GM21526 (cell line): ENCODE data around the gene SMIM8.

Source experiments
- ATAC-seq: cut with Tn5 transposase; IDR thresholded peaks from one replicate; pipeline ENCODE4 v1.9.1; 2021; ENCODE audit warnings: moderate library complexity; ENCODE audit not compliant: unreplicated experiment, low FRiP score

The SMIM8 gene

DNA sequence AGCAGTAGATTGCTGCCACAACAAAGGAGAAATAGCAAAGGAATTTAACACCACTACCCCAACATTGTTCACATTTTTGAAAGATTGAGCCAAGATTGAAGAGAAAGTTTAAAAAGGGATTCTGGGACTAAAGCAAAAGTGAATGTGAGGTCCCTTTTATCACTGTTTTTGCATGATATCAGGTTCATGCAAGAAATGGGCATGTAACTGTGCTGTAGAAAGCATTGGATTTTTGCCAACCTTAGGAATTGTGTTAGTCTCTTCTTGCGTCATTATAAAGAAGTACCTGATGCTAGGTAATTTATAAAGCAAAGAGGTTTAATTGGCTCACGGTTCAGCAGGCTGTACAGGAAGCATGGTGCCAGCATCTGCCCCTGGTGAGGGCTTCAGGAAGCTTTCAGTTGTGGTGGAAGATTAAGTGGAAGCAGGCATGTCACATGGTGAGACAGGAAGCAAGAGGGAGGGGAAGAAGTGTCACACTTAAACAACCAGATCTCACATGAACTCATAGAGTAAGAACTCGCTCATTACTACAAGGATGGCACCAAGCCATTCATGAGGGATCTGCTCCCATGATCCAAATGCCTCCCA lies 11.3 kb downstream of the SMIM8 start:
- ATAC-seq, result no peak

DNA sequence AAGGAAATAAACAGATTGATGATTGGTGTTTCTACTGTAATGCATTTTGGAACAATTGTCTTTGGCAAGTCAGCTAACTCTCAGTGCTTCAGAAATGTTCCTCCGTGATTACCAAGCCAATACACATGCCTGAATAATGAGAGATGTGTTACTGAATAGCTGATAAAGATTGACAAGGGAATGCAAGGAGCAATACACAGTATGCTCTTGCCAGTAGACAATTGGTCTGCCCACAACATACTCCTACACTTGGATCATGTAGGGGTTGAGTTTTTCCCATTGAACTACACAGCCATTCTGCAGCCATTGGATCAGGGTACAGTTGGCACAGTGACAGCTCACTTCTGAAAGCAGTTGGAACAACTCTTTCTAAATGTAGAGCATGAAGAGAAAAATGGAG lies 12.3 kb downstream of the SMIM8 start:
- no peak for ATAC-seq

DNA sequence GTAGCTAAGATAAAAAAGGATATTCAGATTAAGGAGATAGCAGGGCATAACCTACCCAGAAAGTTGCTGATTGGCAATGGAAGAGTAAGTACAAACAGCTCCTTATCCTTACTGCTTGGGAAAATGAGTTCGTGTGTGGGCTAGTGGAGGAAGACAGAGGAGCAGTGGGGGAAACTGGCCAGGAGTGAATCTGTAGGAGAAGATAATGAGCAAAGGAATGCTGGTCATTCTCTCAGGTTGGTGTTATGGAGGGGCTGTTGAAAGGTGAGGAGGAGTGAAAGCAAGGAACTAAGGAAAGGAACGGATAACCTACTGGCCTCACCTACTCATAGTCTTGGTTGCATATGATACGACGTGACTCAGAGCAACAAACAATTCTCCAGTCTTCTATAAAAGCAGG lies 14.0 kb downstream of the SMIM8 start:
- no peak for ATAC-seq

DNA sequence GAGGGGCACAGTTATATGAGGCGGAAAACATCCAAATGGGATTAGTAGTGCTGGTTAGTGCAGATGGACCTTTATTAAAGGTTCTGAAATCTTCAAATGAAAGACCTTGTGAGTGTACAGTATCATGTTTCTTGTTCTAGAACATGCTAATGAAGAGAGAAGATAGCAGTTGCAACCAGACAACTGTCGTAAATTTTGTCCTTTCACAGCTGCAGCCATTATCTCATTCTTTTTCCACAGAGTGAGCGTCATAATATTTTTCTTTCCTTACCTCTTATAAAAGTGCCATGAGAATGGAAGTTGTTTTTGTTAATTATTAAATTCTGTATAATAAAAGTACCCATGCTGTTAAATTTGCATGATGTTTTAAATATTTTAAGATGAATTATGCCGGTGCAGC lies 17.8 kb downstream of the SMIM8 start:
- no peak for ATAC-seq

DNA sequence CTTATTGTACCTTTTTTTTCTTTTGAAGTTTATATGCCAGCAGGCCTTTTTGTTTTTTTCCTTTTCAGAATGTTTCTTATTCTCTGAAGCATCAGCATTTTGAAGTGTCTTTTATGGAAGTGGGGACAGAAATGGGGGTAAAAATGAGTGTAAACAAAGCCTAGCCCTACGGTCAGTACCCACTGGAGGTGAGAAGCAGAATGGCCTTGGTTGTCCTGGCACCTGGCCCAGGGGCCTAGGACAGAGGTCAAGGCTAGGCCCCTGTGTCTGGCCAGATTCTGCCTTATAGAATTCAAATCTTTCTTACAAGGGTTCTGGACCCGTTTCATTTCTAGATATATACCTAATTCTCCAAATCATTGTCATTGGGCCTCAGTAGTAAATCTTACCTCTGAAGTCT lies 18.8 kb downstream of the SMIM8 start:
- no peak for ATAC-seq

DNA sequence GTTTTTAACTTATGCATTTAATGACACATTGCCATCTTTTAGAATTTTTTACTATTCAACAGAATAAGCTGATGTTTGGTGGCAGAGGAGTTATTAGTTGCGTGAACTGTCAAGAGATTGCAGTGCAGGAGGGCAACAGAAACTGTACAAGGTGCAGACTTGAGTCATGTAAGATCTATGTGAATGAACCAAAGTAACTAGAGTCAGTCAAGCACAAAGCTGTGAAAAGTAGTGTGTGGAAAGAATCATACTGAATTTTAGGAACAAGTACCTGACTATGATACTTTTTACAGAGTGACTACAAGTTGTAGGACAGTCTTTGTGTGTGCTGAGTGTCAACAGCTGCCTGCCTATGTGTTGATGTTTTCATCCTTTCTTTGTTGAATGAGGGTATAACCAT lies 19.5 kb downstream of the SMIM8 start:
- ATAC-seq, result peak; percentile 92

DNA sequence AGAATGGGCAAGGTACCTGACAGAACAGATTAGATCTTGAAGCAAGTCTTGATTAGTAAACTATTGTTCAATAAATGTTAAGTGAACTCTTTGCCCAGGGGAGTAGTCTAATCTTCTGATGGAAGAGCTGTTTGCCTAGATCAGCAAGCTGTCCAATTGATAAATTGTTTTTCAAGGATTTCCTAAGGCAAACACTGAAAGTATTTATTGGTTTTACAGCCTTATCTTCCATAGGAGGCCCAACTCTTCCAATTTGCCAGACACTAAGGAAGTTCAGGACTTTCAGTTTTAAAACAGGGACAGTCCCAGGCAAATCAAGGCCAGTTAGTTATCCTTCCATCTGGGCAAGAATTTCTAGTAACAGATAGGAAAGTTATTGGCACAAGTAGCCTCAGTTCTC lies 20.4 kb downstream of the SMIM8 start:
- ATAC-seq, result no peak

DNA sequence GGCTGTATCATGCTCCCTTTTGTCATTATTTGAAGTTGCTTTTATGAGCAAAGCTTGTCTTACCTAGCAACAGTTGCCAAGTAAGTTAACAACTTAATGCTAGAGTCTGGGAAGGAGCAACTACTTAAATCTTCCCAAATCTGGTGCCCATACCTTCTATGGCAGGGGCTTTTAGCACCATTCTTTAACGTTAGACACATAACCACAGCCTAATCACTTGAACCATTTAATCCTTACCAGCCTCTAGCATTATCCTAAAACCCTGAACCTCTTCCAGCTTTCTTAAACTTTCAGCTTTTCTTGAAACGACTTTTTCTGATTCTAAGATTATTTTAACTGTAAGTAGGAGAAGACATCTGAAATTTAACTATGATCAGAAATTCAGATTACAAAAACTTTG lies 22.3 kb downstream of the SMIM8 start, which contains the start of gene C6orf163:
Gene C6orf163, plus strand, starts transcription at position 83 of the 400 bp plus-strand sequence. Its CDS starts 287 bp downstream, at position 370.
- ATAC-seq, result no peak

DNA sequence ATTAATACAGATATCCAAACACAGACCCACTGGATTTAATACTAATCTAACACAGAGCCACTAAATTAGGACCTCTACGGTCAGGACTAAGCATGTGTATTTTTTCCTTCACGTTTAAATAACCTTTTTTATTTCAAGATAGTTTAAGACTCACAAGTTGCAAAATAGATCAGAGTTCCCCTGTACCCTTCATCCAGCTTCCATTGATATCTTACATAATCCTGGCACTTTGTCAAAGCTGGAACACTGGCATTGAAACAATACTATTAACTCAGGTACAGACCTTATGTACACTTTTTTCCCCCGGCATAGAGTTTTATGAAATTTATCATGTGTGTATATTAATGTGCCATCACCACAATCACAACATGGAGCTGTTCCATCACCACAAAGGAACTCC lies 24.3 kb downstream of the SMIM8 start:
- ATAC-seq, result no peak

DNA sequence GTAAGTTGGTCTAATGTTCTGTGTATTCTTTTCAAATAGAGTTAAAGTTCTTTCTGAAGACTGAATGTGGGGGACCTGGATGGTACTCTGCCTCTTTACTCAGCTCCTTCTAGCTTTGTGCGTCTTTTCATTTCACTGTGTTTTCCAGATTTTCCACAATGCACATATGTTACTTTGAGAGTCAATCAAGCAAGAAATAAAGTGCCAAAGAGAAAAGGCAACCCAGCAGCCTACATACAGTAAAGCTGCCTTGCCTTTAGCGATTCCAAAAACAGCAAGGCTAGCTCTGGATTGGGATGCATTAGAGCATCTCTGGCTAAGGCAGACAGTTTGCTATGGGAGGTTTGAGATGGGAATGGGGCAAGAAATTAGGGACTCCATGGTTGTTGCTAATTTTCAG lies 27.5 kb downstream of the SMIM8 start:
- ATAC-seq, result no peak

DNA sequence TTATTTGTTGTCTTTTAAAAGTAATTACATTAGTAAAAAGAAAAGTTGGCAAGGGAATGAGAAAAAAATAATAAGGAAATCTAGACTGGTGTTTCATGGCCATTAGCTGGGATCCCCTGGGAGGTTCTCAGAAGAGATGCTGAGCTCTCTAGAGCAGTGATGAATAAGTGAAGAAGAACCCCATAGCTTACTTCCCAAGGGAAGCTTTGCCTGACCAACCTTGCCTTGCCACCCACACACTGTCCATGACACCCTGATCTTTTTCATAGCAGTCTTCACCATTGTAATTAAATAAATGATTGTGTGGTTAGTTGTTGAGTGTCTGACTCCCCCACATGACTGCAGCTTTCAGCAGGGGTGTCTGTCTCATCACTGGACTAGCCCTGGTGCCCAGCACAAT lies 28.1 kb downstream of the SMIM8 start:
- ATAC-seq, result no peak

DNA sequence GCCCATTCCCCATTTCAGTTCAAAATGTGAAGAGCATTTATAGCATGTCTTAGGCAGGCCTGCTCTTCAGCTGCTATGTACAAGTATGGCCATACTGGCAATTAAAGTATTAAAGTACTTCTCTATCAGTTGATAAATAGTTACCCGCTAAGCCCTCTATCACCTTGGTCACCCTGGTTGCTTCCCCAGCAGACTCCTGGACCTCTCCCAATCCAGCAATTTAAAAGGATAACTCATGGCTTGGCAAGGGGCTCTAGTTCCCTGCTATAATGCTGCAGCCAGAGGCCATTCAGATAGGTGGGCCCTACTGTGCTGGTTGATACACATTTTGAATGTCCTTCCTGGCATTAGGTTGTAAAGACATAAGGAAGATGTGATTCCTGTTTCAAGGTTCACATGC lies 29.2 kb downstream of the SMIM8 start:
- ATAC-seq, result no peak

DNA sequence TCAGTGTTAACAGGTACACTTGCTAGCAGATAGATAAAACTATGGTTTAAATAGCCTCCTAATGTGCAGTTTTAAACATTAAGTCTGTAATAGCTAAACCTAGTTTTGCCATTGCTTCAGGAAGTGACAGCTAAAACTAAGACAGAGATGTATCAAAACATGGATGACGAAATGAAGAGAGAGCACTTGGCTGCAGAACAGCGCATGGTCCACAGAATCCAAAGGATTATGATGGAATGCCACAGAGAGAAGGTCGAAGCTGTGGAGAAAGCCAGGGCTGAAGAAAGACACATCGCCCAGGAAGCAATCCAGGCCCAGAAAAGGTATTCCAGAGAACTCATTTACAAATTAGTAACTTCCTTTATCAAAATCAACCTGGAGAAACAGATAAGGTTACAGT lies 33.8 kb downstream of the SMIM8 start:
- ATAC-seq, result no peak

DNA sequence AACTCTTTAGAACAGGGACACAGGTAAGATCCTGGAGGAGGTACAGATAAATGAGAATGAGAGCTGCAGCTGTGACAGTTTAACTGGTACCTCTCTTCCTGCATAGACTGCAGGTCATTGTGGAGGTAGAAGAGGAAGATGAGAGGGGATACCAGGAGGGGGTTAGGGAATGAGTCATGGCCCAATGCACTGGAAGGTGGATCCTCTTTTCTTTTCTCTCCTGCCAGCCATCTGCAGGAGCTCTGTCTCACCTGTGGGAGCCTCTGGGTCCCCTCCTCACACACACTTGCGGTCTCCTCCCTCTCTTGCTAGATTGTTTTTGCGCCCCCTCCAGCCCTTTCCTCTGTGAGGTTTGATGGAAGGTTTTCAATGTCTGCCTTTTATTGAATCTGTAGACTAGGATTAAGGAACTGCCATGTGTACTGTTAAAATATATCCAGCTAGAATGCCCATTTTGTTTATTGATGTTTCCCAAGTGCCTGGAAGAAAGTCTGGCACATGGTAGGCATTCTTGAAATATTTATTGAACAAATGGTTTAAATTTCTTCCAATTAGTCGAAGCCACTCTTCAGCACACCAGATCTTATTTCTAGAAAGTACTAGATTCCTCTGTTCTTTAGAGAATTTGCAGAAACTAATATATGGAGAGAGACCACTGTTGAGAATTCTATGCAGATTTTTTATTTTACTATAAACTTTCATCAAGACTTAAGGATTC lies 35.2 kb downstream of the SMIM8 start:
- ATAC-seq, result no peak

DNA sequence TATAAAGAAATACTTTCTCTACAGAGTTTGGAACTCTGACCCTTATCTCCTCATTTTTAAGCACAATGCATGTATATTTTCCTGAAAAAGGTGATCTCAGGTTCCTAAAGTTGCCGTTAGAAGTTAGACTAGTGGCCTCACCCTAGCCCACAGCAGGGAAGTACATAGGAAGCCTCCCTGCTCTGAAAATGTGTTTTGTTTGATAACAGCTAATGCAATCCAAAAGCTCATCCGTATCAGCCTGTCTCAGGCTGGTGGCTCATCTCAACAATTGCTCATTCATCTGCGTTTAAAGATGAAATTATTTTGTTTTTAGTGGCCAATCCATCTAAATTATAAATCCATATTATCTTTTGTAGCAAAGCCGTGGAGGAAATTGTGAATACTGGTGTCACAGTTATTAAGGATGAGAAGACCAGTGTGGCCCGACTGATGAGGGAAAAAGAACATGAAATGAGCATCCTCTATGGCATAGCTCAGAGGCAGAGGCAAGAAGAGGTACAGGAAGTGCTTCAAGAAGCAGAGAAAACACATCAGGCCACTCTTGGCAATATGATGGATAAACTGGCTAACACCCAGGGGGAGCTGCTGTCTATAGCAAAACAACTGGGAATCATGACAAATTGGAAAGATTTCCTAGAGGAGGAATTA lies 42.3 kb downstream of the SMIM8 start:
- ATAC-seq, result no peak

DNA sequence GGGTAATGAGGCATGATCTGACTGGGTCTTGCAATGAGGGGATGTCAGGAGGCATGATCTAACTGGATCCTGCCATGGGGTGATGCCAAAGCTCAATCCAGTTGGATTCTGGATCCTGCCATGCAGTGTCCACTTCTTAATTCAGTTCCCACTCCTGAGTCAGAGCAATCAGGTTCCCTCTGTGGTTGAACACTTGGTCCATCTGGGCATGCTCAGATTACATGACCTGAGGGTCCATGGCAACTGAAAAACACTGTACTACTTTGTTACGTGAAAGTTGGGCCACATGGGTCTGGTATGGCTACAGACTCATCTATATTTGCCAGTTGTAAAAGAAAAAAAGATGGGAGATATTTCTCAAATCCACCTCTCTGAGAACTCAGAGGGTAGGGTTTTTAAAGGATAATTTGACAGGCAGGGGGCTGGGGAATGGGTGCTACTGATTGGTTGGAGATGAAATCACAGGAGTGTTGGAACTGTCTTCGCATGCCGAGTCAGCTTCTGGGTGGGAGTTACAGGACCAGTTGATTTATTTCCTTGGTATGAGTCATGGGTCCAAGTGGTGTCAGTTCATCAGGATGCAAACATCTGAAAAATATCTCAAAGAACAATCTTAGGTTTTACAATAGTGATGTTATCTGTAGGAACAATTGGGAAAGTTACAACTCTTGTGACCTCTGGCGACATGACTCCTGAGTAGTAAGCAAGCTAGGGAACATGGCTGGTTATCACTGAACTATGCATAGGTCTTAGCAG lies 43.9 kb downstream of the SMIM8 start:
- ATAC-seq, result no peak

DNA sequence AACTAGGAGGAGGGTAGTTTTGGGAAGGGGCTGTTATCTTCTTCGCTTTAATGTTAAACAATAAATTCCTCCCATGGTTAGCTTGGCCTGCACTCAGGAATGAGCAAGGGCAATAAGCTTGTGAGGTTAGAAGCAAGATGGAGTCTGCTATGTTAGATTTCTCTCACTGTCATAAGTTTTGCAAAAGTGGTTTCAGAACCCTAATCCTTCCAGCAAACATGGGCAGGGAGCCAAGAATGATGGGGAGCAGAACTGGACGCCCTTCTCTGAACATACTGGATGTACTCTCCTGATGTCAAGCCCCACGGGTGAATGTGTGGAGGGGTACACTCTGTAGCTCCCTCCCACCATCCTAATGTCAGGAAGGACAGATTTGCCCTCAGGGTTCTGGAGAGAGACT lies 44.5 kb downstream of the SMIM8 start:
- no peak for ATAC-seq

DNA sequence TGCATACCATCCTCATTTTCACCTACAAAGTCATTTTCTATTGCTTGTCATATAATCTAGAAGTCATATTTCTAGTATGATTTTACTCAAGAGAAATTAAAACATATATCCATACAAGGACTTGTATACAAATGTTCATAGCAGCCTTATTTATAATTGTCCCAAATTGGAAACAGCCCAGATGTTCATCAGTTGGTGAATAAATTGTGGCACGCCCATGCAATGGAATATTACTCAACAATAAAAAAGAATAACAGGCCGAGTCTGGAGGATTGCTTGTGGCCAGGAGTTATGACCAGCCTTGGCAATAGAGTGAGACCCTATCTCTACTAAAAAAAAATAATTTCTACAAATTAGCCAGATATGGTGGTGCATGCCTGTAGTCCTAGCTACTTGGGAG lies 51.0 kb downstream of the SMIM8 start:
- no peak for ATAC-seq

DNA sequence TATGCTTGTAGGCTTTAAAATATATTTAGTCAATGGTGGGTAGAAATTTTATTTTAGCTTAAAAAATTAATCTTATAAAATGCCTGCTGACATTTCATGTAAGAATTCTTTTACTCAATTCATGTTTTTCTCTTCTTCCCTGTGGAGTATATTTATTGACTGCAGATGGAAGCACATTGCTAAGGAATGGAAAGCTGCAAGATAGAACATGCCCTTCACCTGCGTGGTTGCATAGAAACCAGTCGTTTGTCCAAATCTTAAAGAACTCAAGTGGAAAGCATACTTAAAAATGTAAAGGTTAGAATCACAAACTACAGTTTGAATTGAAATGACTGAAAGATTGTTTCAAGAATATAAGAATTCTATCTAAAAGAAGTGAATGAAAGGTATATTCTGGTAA lies 52.9 kb downstream of the SMIM8 start:
- ATAC-seq, result no peak

DNA sequence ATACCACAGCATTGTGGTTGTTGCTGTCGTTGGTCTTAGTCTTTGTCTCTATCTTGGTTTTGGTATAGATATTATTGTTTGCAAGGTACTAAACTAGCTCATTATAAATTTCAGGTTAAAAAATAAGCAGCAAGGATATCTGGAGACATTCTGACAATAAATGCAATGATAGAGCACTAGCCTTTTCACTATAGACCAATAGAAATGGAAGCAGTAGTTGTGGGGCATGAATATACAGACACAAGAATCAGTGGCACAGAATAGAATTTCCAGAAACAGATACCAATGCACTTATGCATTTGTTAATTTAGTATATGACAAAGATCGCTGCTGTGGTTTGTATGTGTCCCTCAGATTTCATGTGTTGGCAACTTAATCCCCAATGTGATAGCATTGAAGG lies 54.3 kb downstream of the SMIM8 start:
- ATAC-seq, result no peak

DNA sequence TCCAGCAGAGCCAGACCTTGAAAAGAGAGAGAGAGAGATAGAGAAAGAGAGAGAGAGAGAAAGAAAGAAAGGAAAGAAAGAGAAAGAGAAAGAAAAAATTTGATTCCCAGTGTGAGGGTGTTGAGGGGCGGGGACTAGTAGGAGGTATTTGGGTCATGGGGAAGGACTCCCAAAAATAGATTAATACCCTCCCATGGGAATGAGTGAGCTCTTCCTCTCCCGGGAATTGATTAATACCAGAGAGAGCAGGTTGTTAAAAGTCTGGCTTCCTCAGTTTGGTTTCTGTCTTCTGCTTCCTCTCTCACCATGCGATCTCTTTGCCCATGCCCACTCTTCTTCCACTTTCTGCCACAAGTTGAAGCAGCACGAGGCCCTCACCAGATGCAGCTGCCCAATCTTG lies 56.6 kb downstream of the SMIM8 start:
- ATAC-seq, result no peak
